Activated CD8-positive, alpha-beta T cell treated with anti-CD3 and anti-CD28 coated beads for 36 hours (primary cell): Measurements from ENCODE around the gene CLN3. TPM values are rescaled to one million over a fixed set of nuclear protein-coding genes. Genes with fewer than 3 reads are reported as not detected.
"Not testable (repeated sequence)": the region's sequence is repeated elsewhere in the genome, so short reads cannot be mapped to it uniquely, and the experiment has no call there.

Source experiments
- ATAC-seq: fragments of 200-7000 bp; cut with Tn5 transposase; one replicate; pipeline ENCODE4 v1.10.0; 2021; ENCODE audit warnings: mild to moderate bottlenecking, moderate library complexity
- CTCF ChIA-PET: fragments of 350-600 bp; sonication (Branson Sonifier 250); formaldehyde crosslinking; loops from one replicate; lab custom pipeline; 2021; ENCODE audit warnings: antibody characterized with exemption; lab: Charles Lee
- POLR2A ChIA-PET: fragments of 350-600 bp; sonication (Branson Sonifier 250); formaldehyde crosslinking; loops from one replicate; lab custom pipeline; 2021; ENCODE audit warnings: antibody characterized with exemption; lab: Charles Lee
- DNase-seq: peaks from one replicate; pipeline ENCODE4 v3.0.0-alpha.2; 2020
- H3K27ac Mint-ChIP-seq: one replicate; pipeline ENCODE4 v1.8.0; 2021; ENCODE audit warnings: mild to moderate bottlenecking, mixed read lengths
- H3K27me3 Mint-ChIP-seq: one replicate; pipeline ENCODE4 v1.8.0; 2021; ENCODE audit warnings: mixed read lengths
- H3K36me3 Mint-ChIP-seq: one replicate; pipeline ENCODE4 v1.8.0; 2021; ENCODE audit warnings: low read depth, mixed read lengths
- H3K4me1 Mint-ChIP-seq: one replicate; pipeline ENCODE4 v1.8.0; 2021; ENCODE audit warnings: low read depth, mixed read lengths
- H3K4me3 Mint-ChIP-seq: one replicate; pipeline ENCODE4 v1.8.0; 2021; ENCODE audit warnings: mild to moderate bottlenecking, moderate library complexity, mixed read lengths
- H3K9me3 Mint-ChIP-seq: one replicate; pipeline ENCODE4 v1.8.0; 2021; ENCODE audit warnings: mixed read lengths
- intact Hi-C: fragments of 100-400 bp; cut with micrococcal nuclease; formaldehyde crosslinking; loops from one replicate; pipeline ENCODE4 v1.10.0; 2022
- total RNA-seq, 2 experiments: library from RNA; stranded (reverse); gene quantifications; one replicate each; pipeline ENCODE4 v1.2.3, GENCODE V29; 2021
- TF ChIP-seq, protein P1 (sequence below): fragments of 200-600 bp; IDR thresholded peaks from one replicate; pipeline ENCODE4 v1.8.0; 2022; ENCODE audit warnings: antibody characterized with exemption, mild to moderate bottlenecking

The CLN3 gene
- total RNA-seq, 2 experiments from 2014 or later, result 24.2 to 30.2 TPM

DNA sequence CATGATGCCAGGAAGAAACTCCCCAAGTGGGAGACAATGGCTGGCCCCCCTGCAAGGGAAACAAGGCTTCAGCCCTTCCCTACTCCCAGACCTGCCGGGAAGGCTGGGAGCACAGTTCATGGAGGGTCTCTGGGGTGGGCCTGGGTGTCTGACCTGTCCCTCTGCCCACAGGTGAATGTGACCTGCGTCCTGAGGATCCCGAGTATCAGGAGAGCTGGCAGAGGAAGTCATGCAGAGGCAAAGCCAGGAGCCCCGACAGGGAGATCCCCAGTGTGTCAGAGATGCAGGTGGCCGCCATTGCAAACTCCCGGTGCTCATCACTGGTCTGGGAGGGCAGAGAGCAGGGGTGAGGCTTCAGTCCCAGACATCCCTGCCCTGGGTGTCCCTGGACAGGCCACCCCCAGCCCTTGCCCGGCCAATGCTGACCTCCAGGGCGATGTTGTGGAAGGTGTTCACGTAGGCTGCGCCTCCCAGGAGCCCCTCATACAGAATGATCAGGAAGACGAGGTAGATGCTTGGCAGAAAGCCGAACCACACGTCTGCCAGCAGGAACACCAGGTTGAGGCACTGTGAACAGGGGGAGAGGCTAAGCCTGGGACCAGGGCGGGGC lies 14.5 kb downstream of the CLN3 start:
- peaks cover 10% of the 10 kb centered on the region for H3K4me1 Mint-ChIP-seq
- H3K36me3 Mint-ChIP-seq, result peaks cover 14% of the 10 kb centered on the region
- ATAC-seq, result no peak
- ChIA-PET CTCF (no interaction called here), POLR2A (interaction anchor here (1.1 kb wide), 1 partner anchor 17 kb away, joined by 3 read pairs; the partner anchor contains the start of gene APOBR)
- DNase-seq, result no peak
- H3K9me3 Mint-ChIP-seq, result no peaks in the 10 kb centered on the region
- TF ChIP-seq, protein P1, sequence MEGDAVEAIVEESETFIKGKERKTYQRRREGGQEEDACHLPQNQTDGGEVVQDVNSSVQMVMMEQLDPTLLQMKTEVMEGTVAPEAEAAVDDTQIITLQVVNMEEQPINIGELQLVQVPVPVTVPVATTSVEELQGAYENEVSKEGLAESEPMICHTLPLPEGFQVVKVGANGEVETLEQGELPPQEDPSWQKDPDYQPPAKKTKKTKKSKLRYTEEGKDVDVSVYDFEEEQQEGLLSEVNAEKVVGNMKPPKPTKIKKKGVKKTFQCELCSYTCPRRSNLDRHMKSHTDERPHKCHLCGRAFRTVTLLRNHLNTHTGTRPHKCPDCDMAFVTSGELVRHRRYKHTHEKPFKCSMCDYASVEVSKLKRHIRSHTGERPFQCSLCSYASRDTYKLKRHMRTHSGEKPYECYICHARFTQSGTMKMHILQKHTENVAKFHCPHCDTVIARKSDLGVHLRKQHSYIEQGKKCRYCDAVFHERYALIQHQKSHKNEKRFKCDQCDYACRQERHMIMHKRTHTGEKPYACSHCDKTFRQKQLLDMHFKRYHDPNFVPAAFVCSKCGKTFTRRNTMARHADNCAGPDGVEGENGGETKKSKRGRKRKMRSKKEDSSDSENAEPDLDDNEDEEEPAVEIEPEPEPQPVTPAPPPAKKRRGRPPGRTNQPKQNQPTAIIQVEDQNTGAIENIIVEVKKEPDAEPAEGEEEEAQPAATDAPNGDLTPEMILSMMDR, result no peak
- no peak overlapping the region for H3K4me3 Mint-ChIP-seq
- no peak overlapping the region for H3K27ac Mint-ChIP-seq
- no peaks in the 10 kb centered on the region for H3K27me3 Mint-ChIP-seq
- intact Hi-C loops, result no loop called here

DNA sequence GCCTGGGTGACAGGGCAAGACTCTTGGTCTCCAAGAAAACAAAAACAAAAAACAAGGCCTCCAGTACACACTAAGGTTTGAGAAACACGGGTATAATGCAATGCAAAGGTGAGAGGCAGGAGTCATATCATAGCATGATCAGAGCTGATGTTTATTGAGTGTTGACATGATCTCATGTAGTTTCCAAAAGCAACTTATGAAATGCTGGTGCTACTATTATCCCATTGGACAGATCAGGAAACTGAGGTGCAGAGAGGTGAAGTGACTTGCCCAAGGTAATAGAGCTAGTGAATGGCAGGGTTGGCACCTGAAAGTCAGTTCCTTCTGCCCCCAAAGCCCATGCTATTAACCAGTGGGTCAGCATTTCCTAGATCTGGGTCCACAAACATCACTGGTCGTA lies 16.7 kb downstream of the CLN3 start:
- DNase-seq (no peak), ATAC-seq (no peak)
- intact Hi-C loops, result no loop called here
- H3K9me3 Mint-ChIP-seq, result no peaks in the 10 kb centered on the region
- H3K4me3 Mint-ChIP-seq, result no peak overlapping the region
- no peak overlapping the region for H3K27ac Mint-ChIP-seq
- ChIA-PET CTCF (no interaction called here), POLR2A (interaction anchor here (0.9 kb wide), 1 partner anchor 16 kb away, joined by 6 read pairs; the partner anchor contains the start of gene CLN3)
- H3K27me3 Mint-ChIP-seq, result no peaks in the 10 kb centered on the region
- H3K36me3 Mint-ChIP-seq, result peaks cover 8% of the 10 kb centered on the region
- TF ChIP-seq, protein P1, result no peak
- H3K4me1 Mint-ChIP-seq, result peaks cover 10% of the 10 kb centered on the region

GRCh38 chr16:28473714-28474265 lies 18.1 kb downstream of the CLN3 start:
- H3K36me3 Mint-ChIP-seq, result peaks cover 8% of the 10 kb centered on the region
- TF ChIP-seq, protein P1, result no peak
- no peaks in the 10 kb centered on the region for H3K9me3 Mint-ChIP-seq
- CTCF ChIA-PET, result no interaction called here
- POLR2A ChIA-PET, result no interaction called here
- peak; percentile 73 for ATAC-seq
- no peaks in the 10 kb centered on the region for H3K27me3 Mint-ChIP-seq
- H3K27ac Mint-ChIP-seq, result peak overlapping the region; percentile 47
- H3K4me3 Mint-ChIP-seq, result no peak overlapping the region
- peaks cover 10% of the 10 kb centered on the region for H3K4me1 Mint-ChIP-seq
- intact Hi-C loops, result no loop called here
- no peak for DNase-seq

- H3K9me3 Mint-ChIP-seq, H3K4me3 Mint-ChIP-seq, CTCF ChIA-PET, H3K36me3 Mint-ChIP-seq, H3K27me3 Mint-ChIP-seq, H3K27ac Mint-ChIP-seq, H3K4me1 Mint-ChIP-seq, DNase-seq, ATAC-seq, POLR2A ChIA-PET, intact Hi-C loops: not testable (repeated sequence)
These were observed 44.8 kb downstream of the CLN3 start for GRCh38 chr16:28447081-28447480.

- intact Hi-C loops, CTCF ChIA-PET, DNase-seq, H3K4me3 Mint-ChIP-seq, H3K4me1 Mint-ChIP-seq, H3K27ac Mint-ChIP-seq, ATAC-seq, POLR2A ChIA-PET, H3K9me3 Mint-ChIP-seq, H3K36me3 Mint-ChIP-seq, H3K27me3 Mint-ChIP-seq: not testable (repeated sequence)
These were observed 45.5 kb downstream of the CLN3 start for GRCh38 chr16:28446388-28446787.

DNA sequence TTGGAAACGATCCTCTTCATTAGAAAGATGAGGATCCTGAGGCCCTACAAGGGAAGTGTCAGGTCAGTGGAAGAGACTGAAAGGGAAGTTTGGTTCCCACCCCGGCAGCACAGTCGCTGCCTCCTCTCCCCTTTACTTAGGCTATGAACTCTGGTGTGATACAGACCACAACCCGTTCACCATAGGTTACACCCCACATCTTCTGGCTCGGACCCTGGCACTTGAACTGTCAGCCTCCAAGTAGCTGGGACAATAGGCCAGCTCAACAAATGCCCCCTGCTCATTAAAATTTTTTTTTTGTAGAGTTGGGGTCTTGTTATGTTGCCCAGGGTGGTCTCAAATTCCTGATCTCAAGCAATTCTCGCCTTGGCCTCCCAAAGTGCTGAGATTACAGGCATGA lies 47.9 kb downstream of the CLN3 start:
- POLR2A ChIA-PET, H3K36me3 Mint-ChIP-seq, H3K4me3 Mint-ChIP-seq, H3K27me3 Mint-ChIP-seq, DNase-seq, H3K27ac Mint-ChIP-seq, H3K9me3 Mint-ChIP-seq, ATAC-seq, intact Hi-C loops, CTCF ChIA-PET, H3K4me1 Mint-ChIP-seq: not testable (repeated sequence)

- H3K4me1 Mint-ChIP-seq, POLR2A ChIA-PET, H3K36me3 Mint-ChIP-seq, ATAC-seq, DNase-seq, H3K9me3 Mint-ChIP-seq, H3K27me3 Mint-ChIP-seq, intact Hi-C loops, H3K27ac Mint-ChIP-seq, H3K4me3 Mint-ChIP-seq, CTCF ChIA-PET: not testable (repeated sequence)
These were observed 53.0 kb downstream of the CLN3 start for GRCh38 chr16:28438899-28439298.

- DNase-seq, H3K27me3 Mint-ChIP-seq, intact Hi-C loops, H3K27ac Mint-ChIP-seq, ATAC-seq, H3K36me3 Mint-ChIP-seq, CTCF ChIA-PET, H3K4me1 Mint-ChIP-seq, H3K9me3 Mint-ChIP-seq, H3K4me3 Mint-ChIP-seq, POLR2A ChIA-PET: not testable (repeated sequence)
These were observed 56.5 kb downstream of the CLN3 start for GRCh38 chr16:28435340-28435739.
